SW480 (cell line): ENCODE results near the gene RHBDL2.
"Not testable (repeated sequence)": the region's sequence is repeated elsewhere in the genome, so short reads cannot be mapped to it uniquely, and the experiment has no call there.

ENCODE experiments used
- DNase-seq: peaks from one replicate; pipeline ENCODE4 v3.0.0-alpha.2; 2016; ENCODE audit warnings: low spot score

RHBDL2 gene

GRCh38 chr1:38932571-38932970 is 9.1 kb downstream of the RHBDL2 start:
- no peak for DNase-seq

- DNase-seq: peak; percentile 53
Measured at GRCh38 chr1:38929476-38929875, 12.2 kb downstream of the RHBDL2 start.

- no peak for DNase-seq
Measured at GRCh38 chr1:38929054-38929453, 12.6 kb downstream of the RHBDL2 start.

GRCh38 chr1:38926091-38926490 is 15.5 kb downstream of the RHBDL2 start:
- DNase-seq: no peak

GRCh38 chr1:38925391-38925790 is 16.2 kb downstream of the RHBDL2 start:
- DNase-seq: no peak

- no peak for DNase-seq
Measured at GRCh38 chr1:38923607-38924006, 18.0 kb downstream of the RHBDL2 start.

GRCh38 chr1:38919130-38919529 is 22.5 kb downstream of the RHBDL2 start:
- DNase-seq: no peak

- DNase-seq: no peak
Measured at GRCh38 chr1:38918568-38918967, 23.1 kb downstream of the RHBDL2 start.

- DNase-seq: no peak
Measured at GRCh38 chr1:38917772-38918171, 23.9 kb downstream of the RHBDL2 start.

GRCh38 chr1:38917337-38917736 is 24.3 kb downstream of the RHBDL2 start:
- DNase-seq: no peak

- no peak for DNase-seq
Measured at GRCh38 chr1:38915352-38915948, 26.2 kb downstream of the RHBDL2 start.

GRCh38 chr1:38914908-38915307 is 26.7 kb downstream of the RHBDL2 start:
- DNase-seq: not testable (repeated sequence)

- no peak for DNase-seq
Measured at GRCh38 chr1:38908821-38909220, 32.8 kb downstream of the RHBDL2 start.

GRCh38 chr1:38905985-38906384 is 35.6 kb downstream of the RHBDL2 start:
- DNase-seq: no peak

- no peak for DNase-seq
Measured at GRCh38 chr1:38899560-38899959, 42.1 kb downstream of the RHBDL2 start.

GRCh38 chr1:38898653-38899230 is 42.9 kb downstream of the RHBDL2 start:
- DNase-seq: no peak

- DNase-seq: no peak
Measured at GRCh38 chr1:38896169-38896568, 45.5 kb downstream of the RHBDL2 start.

- no peak for DNase-seq
Measured at GRCh38 chr1:38892976-38893375, 48.7 kb downstream of the RHBDL2 start.

- peak; percentile 13 for DNase-seq
Measured at GRCh38 chr1:38891753-38892152, 49.9 kb downstream of the RHBDL2 start.

GRCh38 chr1:38889589-38889988 is 52.0 kb downstream of the RHBDL2 start:
- no peak for DNase-seq

GRCh38 chr1:38888423-38889333 is 53.0 kb downstream of the RHBDL2 start:
- DNase-seq: no peak

GRCh38 chr1:38885092-38885491 is 56.5 kb downstream of the RHBDL2 start:
- DNase-seq: no peak

GRCh38 chr1:38881487-38881886 is 60.1 kb downstream of the RHBDL2 start, which contains the start of gene GJA9:
Gene GJA9 (minus strand): TSS chr1:38881587. CDS start chr1:38876098, 5,489 bp downstream.
- DNase-seq: no peak
